BE2C (cell line): ENCODE data around the gene CRIP2.

Source experiments
- DNase-seq: peaks from one replicate; pipeline ENCODE4 v3.0.0-alpha.2; 2020
- H3K27me3 ChIP-seq: fragments of 250-450 bp; sonication (Bioruptor Pico); 2 replicates; pipeline ENCODE4 v1.5.1; 2020; ENCODE audit warnings: mild to moderate bottlenecking
- H3K36me3 ChIP-seq: fragments of 250-450 bp; sonication (Bioruptor Pico); 2 replicates; pipeline ENCODE4 v1.5.1; 2020; ENCODE audit warnings: mild to moderate bottlenecking
- H3K4me1 ChIP-seq: fragments of 250-450 bp; sonication (Bioruptor Pico); 2 replicates; pipeline ENCODE4 v1.5.1; 2020
- H3K4me3 ChIP-seq: 2 replicates; pipeline ENCODE4 v1.5.1; 2011; ENCODE audit warnings: low read depth, low read length
- H3K9me3 ChIP-seq: fragments of 250-450 bp; sonication (Bioruptor Pico); 2 replicates; pipeline ENCODE4 v1.5.1; 2020
- CTCF ChIP-seq: IDR thresholded peaks from 2 replicates; pipeline ENCODE4 v1.5.1; 2012; ENCODE audit warnings: mild to moderate bottlenecking, low read depth, low read length

The CRIP2 gene

DNA sequence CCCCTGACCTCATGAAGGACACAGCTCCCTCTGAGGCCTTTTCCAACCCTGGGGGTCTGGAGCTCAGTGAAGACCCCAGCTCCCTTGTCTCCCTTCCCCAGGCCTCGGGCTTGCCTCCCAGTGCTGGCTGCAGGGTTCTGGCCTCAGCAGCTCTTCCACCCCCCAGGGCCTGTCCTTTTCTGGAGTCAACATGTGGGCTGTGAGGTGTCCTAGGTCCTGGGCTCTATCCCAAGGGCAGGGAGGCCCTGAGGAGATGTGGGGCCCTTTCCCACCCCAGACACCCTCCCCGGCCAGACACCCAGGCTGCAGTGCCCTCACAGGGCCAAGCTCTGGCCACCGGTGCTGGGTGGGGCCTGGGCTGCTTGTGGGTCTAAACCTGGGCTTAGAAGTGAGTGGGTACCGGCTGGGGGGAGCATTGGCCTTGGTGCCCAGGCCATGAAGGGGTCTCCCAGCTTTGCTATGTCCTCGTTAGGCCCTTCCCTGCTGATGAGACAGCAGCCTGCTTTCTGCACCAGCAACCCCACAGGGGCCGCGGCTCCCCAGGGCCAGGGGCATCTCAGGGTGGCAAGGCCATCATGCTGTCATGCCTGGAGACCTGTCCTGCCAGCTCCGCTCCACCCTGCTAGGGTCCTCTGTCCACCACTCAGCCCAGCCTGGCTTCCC, 2.7 kb upstream of the CRIP2 start:
- H3K36me3 ChIP-seq: peaks cover 23% of the 10 kb centered on the region
- DNase-seq: no peak
- no peaks in the 10 kb centered on the region for H3K9me3 ChIP-seq
- no peak for TF ChIP-seq CTCF
- H3K4me3 ChIP-seq: no peak overlapping the region
- peaks cover 44% of the 10 kb centered on the region for H3K4me1 ChIP-seq
- H3K27me3 ChIP-seq: no peaks in the 10 kb centered on the region

DNA sequence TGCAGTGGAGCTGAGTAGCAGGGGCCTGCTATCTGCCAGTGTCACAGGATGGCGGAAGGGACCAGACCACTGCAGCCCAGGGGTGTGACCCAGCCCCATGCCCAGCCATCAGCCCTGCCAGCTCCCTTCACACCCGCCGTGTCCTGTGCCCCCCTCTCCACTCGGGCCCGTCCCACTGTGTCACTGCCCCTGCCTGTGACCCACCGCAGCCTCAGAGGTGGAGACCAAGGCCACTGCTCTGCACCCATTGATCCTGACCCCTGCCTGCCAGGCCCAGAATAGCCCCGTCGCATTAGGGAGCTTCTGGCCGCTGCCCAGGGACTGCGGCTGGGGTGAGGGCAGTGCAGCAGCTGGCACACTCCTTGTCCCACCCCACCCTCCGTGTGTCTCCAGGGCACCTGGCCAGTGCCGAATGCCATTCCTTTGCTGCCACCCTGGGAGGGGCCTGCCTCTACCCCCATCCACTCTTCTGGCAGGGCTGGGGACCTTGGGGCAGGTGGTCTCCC, 2.1 kb upstream of the CRIP2 start:
- no peak for DNase-seq
- H3K4me1 ChIP-seq: peaks cover 47% of the 10 kb centered on the region

DNA sequence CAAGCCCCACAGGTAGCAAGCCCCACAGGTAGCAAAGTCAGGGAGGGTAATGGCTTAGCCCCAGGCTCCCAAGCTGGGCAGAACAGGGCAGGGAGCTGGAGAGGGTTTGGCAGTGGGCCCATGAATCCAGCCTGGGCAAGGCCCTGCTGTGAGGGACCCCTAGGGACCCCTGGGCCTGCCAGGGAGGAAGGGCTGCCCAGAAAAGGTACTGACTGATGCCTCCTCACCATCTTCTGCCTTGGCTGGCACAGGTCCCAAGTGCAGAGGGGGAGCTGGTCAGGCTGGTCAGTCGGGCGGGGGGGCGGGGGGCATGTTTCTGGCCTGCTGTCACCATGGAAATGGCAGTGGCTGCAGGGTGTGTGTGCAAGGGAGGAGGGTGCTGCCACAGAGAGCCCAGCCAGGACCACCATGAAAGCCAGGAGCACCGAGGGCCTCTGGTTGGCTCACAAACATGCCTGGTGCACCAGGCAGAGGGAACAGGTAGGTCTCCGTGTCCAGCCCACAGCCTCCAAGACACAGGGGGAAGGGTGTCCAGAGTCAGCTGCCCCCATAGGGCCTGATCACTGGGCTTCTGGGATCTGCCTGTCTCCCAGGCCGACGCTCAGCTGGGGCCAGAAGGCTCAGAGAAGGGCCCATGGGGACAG, 1.5 kb upstream of the CRIP2 start:
- Histone ChIP-seq H3K27me3 (no peaks in the 10 kb centered on the region), H3K4me3 (peak overlapping the region; percentile 51), H3K36me3 (peaks cover 11% of the 10 kb centered on the region), H3K4me1 (peaks cover 47% of the 10 kb centered on the region), H3K9me3 (no peaks in the 10 kb centered on the region)
- DNase-seq: peak; percentile 80
- no peak for TF ChIP-seq CTCF

More for the DNA sequence above, 2.1 kb upstream of the CRIP2 start:
- H3K36me3 ChIP-seq: peaks cover 17% of the 10 kb centered on the region
- no peaks in the 10 kb centered on the region for H3K27me3 ChIP-seq
- no peak for TF ChIP-seq CTCF
- no peak overlapping the region for H3K4me3 ChIP-seq
- no peaks in the 10 kb centered on the region for H3K9me3 ChIP-seq

DNA sequence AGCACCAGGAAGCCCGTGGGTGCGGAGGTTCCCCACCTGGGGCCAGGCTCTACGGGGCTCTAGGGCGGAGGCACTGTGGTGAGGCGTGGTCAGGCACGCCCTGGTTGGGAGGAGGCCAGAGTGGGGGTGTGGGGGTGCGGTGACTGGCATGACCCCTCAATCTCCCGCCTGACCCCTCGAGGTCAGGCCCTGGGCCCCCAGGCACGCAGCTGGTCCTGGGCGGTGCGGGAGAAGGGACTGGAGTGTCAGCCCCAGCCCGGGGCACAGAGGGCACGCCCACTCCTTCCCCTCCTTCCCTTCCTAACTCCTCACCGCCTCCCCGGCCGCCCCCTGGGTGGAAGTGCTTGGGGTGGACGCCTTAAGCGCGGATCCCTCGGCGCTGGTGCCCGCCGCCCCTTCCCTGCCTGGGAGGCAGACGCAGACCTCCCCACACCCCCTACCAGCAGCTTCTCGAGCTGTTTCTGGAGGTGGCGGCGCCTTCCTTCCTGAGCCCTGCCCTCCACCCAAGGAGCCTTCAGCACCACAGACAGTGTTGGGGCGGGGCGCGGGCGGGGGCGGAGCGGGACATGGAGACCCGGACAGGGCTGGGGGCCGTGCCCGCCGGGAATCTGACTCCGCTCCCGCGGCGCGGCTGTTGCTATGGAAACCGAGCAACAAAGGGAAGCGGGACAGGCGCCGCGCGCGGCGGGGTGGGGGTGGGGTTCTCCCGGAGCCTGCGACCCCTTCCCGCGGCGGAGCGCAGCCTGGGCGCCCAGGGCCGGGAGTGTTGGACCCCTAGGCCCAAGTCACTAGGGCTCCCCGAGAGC, 741 bp upstream of the CRIP2 start:
- peaks cover 6% of the 10 kb centered on the region for H3K36me3 ChIP-seq
- H3K4me1 ChIP-seq: peaks cover 43% of the 10 kb centered on the region
- peak overlapping the region; percentile 51 for H3K4me3 ChIP-seq
- H3K9me3 ChIP-seq: no peaks in the 10 kb centered on the region
- no peak for TF ChIP-seq CTCF
- DNase-seq: peak; percentile 97
- no peaks in the 10 kb centered on the region for H3K27me3 ChIP-seq

DNA sequence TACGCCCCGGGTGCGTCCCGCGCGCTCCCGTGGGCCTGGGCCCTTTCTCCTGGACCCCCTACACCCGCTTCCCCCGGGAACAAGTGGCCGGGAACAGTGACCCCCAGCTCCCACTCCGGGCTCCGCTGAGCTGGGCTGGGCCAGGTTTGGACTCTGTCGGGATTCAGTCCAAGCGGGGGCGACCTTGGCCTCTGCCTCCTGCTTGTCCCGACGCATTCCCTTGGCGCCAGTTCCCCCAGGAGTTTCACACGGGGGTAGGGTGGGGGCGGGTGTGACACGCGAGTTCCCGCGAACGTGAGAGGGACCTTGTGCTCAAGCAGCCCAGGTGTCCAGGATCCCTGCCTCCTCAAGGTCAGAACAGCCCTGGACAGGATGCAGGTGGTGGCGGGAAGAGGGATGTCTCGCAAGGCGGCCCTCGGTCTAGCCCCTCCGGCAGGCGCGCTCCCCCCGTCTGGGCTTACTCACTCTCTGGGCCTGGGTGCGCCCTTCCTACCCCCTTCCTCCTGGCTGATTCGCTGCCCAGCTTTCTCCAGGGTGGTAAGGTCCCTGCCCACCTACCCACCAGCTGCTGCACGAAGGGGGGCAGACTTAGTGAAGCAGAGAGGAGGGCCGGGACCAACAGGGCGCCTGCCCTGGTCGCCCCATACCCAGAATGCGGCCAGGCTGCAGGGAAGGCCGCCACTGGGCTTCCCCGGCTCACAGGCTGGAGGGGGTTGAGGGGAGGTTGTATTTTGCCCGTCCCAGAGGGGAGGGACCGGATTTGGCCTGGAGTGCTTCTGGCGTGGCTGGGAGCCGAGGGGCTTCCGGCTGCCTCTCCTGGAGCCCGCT, 862 bp downstream of the CRIP2 start:
- no peak for TF ChIP-seq CTCF
- no peaks in the 10 kb centered on the region for H3K9me3 ChIP-seq
- peak; percentile 76 for DNase-seq
- H3K27me3 ChIP-seq: no peaks in the 10 kb centered on the region
- peaks cover 7% of the 10 kb centered on the region for H3K36me3 ChIP-seq
- peaks cover 43% of the 10 kb centered on the region for H3K4me1 ChIP-seq
- peak overlapping the region; percentile 67 for H3K4me3 ChIP-seq
